Body of pancreas (tissue), 4 donors: Measurements from ENCODE around the gene NIN. TPM values are rescaled to one million over a fixed set of nuclear protein-coding genes. Genes with fewer than 3 reads are reported as not detected.

Experiments used
- ATAC-seq: fragments of 150-250 bp; one replicate; pipeline ENCODE4 v1.9.1; 2016
- DNase-seq, 4 donors: peaks; one replicate each; pipeline ENCODE4 v3.0.0-alpha.2; 2019
- H3K27ac ChIP-seq, 4 donors: fragments of 200-600 bp; sonication (generic); 1 replicate in 3 of 4; 2 replicates in 1 of 4; pipeline versions ENCODE4 v1.5.1 to v1.6.1; 2016 to 2019; ENCODE audit warnings: mild to moderate bottlenecking in 1 of 4, mixed read lengths in 1 of 4, moderate library complexity in 1 of 4
- H3K27me3 ChIP-seq, 2 donors: fragments of 200-600 bp; sonication (generic); one replicate each; pipeline ENCODE4 v1.6.0; 2016; ENCODE audit warnings: mild to moderate bottlenecking in 1 of 2
- H3K36me3 ChIP-seq, 2 donors: fragments of 200-600 bp; sonication (generic); replicated peaks in 1 of 2; 2 replicates each; pipeline ENCODE4 v1.5.1; 2016; ENCODE audit warnings: low read depth in 2 of 2; ENCODE audit not compliant: insufficient read depth in 1 of 2
- H3K4me1 ChIP-seq: fragments of 200-600 bp; sonication (generic); one replicate; pipeline ENCODE4 v1.6.0; 2016
- H3K4me3 ChIP-seq, 2 donors: fragments of 200-600 bp; sonication (generic); 1 replicate in 1 of 2; 2 replicates in 1 of 2; pipeline ENCODE4 v1.5.1; 2016 to 2019
- H3K9me3 ChIP-seq, 3 donors: fragments of 200-600 bp; sonication (generic); 1 replicate in 2 of 3; 2 replicates in 1 of 3; pipeline ENCODE4 v1.5.1; 2016
- POLR2A ChIP-seq, 3 donors: fragments of 450-650 bp; IDR thresholded peaks; one replicate each; pipeline ENCODE4 v1.6.1; 2016; ENCODE audit warnings: antibody characterized with exemption in 3 of 3, mild to moderate bottlenecking in 2 of 3
- WGBS, 2 donors: methylation state at CpG; one replicate each; pipeline ENCODE4 v1.1.5; 2017; 5-methylcytosine and 5-hydroxymethylcytosine counted together
- intact Hi-C: fragments of 100-400 bp; cut with DNase I; formaldehyde crosslinking; loops from one replicate; pipeline ENCODE4 v1.15.1; 2023
- total RNA-seq, 2 donors: library from RNA; depleted of rRNA; stranded (reverse); fragments of >200 nt; gene quantifications; one replicate each; pipeline ENCODE4 v1.1.0, GENCODE V29; 2016
- TF ChIP-seq, protein P1 (sequence below), 7 experiments: fragments of 450-650 bp in 4 of 7; fragments of 200-600 bp in 3 of 7; sonication (generic) in 3 of 7; IDR thresholded peaks; one replicate each; pipeline ENCODE4 v1.5.1; 2016 to 2019; ENCODE audit warnings: antibody characterized with exemption in 7 of 7

Gene NIN
- total RNA-seq, 2 donors from 2014 or later: 6.6 to 16.9 TPM

DNA sequence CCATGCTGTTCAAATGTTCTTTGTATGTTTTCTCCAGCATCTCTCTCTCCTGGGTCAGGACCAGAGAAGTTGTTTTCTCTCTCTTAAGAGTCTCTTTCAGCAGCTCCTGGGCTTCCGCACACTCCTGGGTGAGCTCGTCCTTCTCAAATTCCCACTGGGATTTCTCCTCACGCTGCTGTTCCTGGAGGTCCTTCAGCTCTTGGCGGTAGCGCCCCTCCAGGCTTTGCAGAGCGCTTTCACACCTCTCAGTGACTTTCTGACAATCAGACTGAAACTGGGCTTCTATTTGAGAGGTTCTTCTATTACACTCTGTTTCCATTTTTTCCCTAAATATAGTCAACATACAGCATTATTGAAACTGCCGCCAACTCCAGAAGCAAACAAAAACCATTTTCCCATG, 72.7 kb downstream of the NIN start:
- peaks cover 0 to 3% of the 10 kb centered on the region in 2 donors for H3K36me3 ChIP-seq
- no peak for DNase-seq
- H3K4me1 ChIP-seq: peaks cover 41% of the 10 kb centered on the region
- no peak for TF ChIP-seq POLR2A (IDR thresholded peaks at IDR 0.05)
- TF ChIP-seq, protein P1, sequence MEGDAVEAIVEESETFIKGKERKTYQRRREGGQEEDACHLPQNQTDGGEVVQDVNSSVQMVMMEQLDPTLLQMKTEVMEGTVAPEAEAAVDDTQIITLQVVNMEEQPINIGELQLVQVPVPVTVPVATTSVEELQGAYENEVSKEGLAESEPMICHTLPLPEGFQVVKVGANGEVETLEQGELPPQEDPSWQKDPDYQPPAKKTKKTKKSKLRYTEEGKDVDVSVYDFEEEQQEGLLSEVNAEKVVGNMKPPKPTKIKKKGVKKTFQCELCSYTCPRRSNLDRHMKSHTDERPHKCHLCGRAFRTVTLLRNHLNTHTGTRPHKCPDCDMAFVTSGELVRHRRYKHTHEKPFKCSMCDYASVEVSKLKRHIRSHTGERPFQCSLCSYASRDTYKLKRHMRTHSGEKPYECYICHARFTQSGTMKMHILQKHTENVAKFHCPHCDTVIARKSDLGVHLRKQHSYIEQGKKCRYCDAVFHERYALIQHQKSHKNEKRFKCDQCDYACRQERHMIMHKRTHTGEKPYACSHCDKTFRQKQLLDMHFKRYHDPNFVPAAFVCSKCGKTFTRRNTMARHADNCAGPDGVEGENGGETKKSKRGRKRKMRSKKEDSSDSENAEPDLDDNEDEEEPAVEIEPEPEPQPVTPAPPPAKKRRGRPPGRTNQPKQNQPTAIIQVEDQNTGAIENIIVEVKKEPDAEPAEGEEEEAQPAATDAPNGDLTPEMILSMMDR (IDR thresholded peaks at IDR 0.05): no peak
- ATAC-seq: no peak
- no peak overlapping the region for H3K27ac ChIP-seq
- no peak overlapping the region for H3K4me3 ChIP-seq
- no peaks in the 10 kb centered on the region for H3K9me3 ChIP-seq
- WGBS, 2 donors: 76 to 86% methylated on average over 7 of the region's 7 CpGs
- intact Hi-C loops: no loop called here
- H3K27me3 ChIP-seq: no peaks in the 10 kb centered on the region

DNA sequence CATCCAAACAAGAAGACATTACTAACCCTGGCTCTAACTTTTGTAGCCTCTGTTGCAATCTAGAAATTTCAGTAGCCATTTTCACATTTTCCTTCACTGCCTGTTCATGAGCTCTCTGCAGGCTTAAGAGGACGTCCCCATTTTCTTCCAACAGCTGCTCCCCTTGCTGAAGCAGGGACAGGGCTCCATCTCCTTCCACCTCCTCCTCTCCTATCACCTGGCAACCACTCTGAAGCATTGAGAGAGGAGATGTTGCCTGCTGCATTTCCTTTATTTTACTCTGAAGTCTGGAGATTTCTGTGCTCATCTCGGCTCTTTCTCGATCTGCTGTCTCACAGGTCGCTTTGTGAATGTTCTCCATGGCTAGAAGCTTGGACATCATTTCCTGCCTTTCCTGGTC, 73.3 kb downstream of the NIN start:
- intact Hi-C loops: no loop called here
- no peak for ATAC-seq
- no peak for DNase-seq
- WGBS, 2 donors: 96% methylated on average over 4 of the region's 4 CpGs
- Histone ChIP-seq H3K36me3 (peaks cover 0 to 3% of the 10 kb centered on the region in 2 donors), H3K27me3 (no peaks in the 10 kb centered on the region), H3K4me3 (no peak overlapping the region), H3K27ac (no peak overlapping the region), H3K4me1 (peaks cover 35% of the 10 kb centered on the region), H3K9me3 (no peaks in the 10 kb centered on the region)
- TF ChIP-seq POLR2A (IDR thresholded peaks at IDR 0.05): no peak
- TF ChIP-seq, protein P1 (IDR thresholded peaks at IDR 0.05): no peak

DNA sequence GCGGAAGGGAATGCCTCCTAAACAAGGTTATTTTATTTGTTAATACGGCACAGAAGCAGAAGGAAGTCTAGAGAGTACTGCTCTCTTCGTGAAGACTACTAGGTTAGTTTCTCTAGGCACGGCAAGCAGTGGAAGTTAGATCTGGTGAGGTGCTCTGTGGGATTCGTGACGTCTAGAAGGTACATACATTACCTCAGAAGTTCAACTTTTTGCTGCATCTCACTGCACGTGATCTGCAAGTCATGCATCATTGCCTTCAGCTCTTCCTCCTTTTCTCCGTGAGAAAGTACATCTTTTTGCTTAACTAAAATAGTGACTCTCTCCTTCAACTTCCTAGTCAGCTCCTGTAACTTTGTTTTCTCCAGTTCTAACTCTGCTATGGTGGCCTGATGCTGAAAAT, 74.7 kb downstream of the NIN start:
- Histone ChIP-seq H3K27me3 (no peaks in the 10 kb centered on the region), H3K36me3 (peaks cover 0 to 3% of the 10 kb centered on the region in 2 donors), H3K9me3 (no peaks in the 10 kb centered on the region), H3K4me3 (no peak overlapping the region), H3K27ac (no peak overlapping the region), H3K4me1 (peaks cover 21% of the 10 kb centered on the region)
- intact Hi-C loops: no loop called here
- TF ChIP-seq, protein P1 (IDR thresholded peaks at IDR 0.05): no peak
- no peak for TF ChIP-seq POLR2A (IDR thresholded peaks at IDR 0.05)
- ATAC-seq (no peak), DNase-seq (no peak)
- 78 to 88% methylated on average over 8 of the region's 8 CpGs for WGBS, 2 donors

DNA sequence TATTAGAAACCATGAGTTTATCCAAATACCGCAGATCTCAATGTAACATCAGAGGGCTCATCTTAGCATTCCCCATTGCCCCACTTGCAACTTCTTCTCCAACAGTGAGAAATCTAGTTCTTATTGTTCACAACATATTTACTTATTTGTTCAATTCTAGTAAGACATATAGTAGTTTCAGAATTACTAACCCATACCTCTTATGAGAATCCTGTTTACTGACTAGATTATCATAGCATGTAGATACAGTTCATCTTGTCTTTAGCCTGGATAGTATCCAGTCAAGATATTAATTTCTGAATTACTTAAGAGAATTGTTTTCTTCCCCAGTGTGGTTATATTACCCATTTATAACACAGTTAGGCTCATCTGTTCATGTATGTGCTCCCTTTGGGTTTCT, 80.6 kb downstream of the NIN start:
- DNase-seq: no peak
- 95 to 97% methylated on average over 1 of the region's 1 CpG for WGBS, 2 donors
- Histone ChIP-seq H3K4me1 (no peaks in the 10 kb centered on the region), H3K9me3 (no peaks in the 10 kb centered on the region), H3K36me3 (peaks cover 0 to 5% of the 10 kb centered on the region in 2 donors), H3K27me3 (no peaks in the 10 kb centered on the region), H3K27ac (no peak overlapping the region), H3K4me3 (no peak overlapping the region)
- ATAC-seq: no peak
- intact Hi-C loops: no loop called here
- no peak for TF ChIP-seq POLR2A (IDR thresholded peaks at IDR 0.05)
- TF ChIP-seq, protein P1 (IDR thresholded peaks at IDR 0.05): no peak

DNA sequence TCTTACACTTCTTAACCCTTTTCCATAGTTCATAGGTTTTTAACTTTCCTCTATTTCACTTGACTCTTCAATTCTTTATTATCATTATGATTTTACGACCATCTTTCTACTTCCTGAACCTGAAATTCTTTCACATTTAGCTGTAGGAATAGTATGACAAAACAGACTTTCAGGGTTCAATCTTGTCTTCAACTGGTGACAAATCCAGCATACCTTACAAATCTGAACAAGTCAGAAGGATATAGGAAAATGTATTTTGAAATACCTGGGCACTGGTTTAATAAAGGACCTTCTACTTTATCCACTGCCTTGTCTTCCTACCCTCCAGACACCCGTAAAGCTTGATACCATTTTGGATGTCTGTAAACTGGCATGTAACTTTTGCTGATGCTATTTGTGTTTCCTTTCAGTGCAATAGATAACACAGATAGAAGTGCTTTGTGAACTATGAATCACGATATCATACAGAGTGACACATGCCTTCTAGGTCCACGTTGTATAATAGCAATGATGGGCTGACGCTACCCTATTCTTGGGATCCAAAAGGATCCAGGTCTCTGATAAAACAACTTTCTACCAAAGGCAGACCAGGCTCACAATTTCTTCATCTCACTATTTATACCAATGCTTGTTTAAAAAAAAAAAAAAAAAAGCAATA, 85.4 kb downstream of the NIN start:
- Histone ChIP-seq H3K9me3 (no peaks in the 10 kb centered on the region), H3K4me1 (peaks cover 2% of the 10 kb centered on the region), H3K27ac (no peak overlapping the region), H3K36me3 (peaks cover 0 to 2% of the 10 kb centered on the region in 2 donors), H3K27me3 (no peaks in the 10 kb centered on the region), H3K4me3 (no peak overlapping the region)
- DNase-seq: no peak
- intact Hi-C loops: no loop called here
- WGBS, 2 donors: 89 to 91% methylated on average over 5 of the region's 5 CpGs
- ATAC-seq: no peak
- TF ChIP-seq, protein P1 (IDR thresholded peaks at IDR 0.05): no peak
- TF ChIP-seq POLR2A (IDR thresholded peaks at IDR 0.05): no peak
